A673 (cell line): ENCODE measurements around the gene EREG. TPM values are rescaled to one million over a fixed set of nuclear protein-coding genes. Genes with fewer than 3 reads are reported as not detected.

ENCODE experiments used
- BruUV-seq: library from RNA; stranded (reverse); fragments of 400-500 nt; replicated peaks from 2 replicates; lab custom pipeline; 2021; lab: Mats Ljungman, UMichigan
- CTCF ChIA-PET: fragments of 300-600 bp; sonication (Branson Sonifier 250); formaldehyde crosslinking; loops from one replicate; lab custom pipeline; 2022; ENCODE audit warnings: antibody characterized with exemption; lab: Charles Lee
- POLR2A ChIA-PET: fragments of 300-600 bp; sonication (Branson Sonifier 250); formaldehyde crosslinking; loops from one replicate; lab custom pipeline; 2022; ENCODE audit warnings: antibody characterized with exemption; ENCODE audit not compliant: low non-redundant PET; lab: Charles Lee
- DNase-seq: peaks from one replicate; pipeline ENCODE4 v3.0.0-alpha.2; 2015; ENCODE audit warnings: low spot score
- H3K27ac ChIP-seq: fragments of 200-600 bp; sonication (generic); 2 replicates; pipeline ENCODE4 v1.5.1; 2016; ENCODE audit warnings: mixed run types, low read depth, mild to moderate bottlenecking, mixed read lengths, antibody characterized with exemption, low read length; ENCODE audit not compliant: poor library complexity, severe bottlenecking
- H3K27me3 ChIP-seq: fragments of 200-600 bp; sonication (generic); replicated peaks from 2 replicates; pipeline ENCODE4 v1.6.1; 2017; ENCODE audit warnings: mixed run types, low read depth, mild to moderate bottlenecking, mixed read lengths, antibody characterized with exemption, low read length; ENCODE audit not compliant: insufficient read depth, poor library complexity
- H3K36me3 ChIP-seq: fragments of 200-600 bp; sonication (generic); 2 replicates; pipeline ENCODE4 v1.6.1; 2016; ENCODE audit warnings: mixed run types, mild to moderate bottlenecking, mixed read lengths, antibody characterized with exemption, low read length; ENCODE audit not compliant: insufficient read depth, poor library complexity, severe bottlenecking
- H3K4me1 ChIP-seq: fragments of 200-600 bp; sonication (generic); 2 replicates; pipeline ENCODE4 v1.6.1; 2017; ENCODE audit warnings: mixed run types, mild to moderate bottlenecking, mixed read lengths, antibody characterized with exemption, low read length; ENCODE audit not compliant: insufficient read depth, poor library complexity, severe bottlenecking
- H3K4me3 ChIP-seq: fragments of 200-600 bp; sonication (generic); 2 replicates; pipeline ENCODE4 v1.5.1; 2016; ENCODE audit warnings: low read depth, mixed run types, mild to moderate bottlenecking, mixed read lengths, low read length; ENCODE audit not compliant: poor library complexity, severe bottlenecking
- H3K9me3 ChIP-seq: fragments of 200-600 bp; sonication (generic); 2 replicates; pipeline ENCODE4 v1.6.1; 2016; ENCODE audit warnings: mixed run types, low read depth, mild to moderate bottlenecking, mixed read lengths, antibody characterized with exemption, low read length; ENCODE audit not compliant: poor library complexity, severe bottlenecking
- EZH2 ChIP-seq: fragments of 200-600 bp; sonication (generic); IDR thresholded peaks from 2 replicates; pipeline ENCODE4 v1.6.1; 2017; ENCODE audit warnings: borderline replicate concordance, low read depth, mild to moderate bottlenecking, mixed read lengths, antibody characterized with exemption, low read length; ENCODE audit not compliant: poor library complexity, severe bottlenecking
- intact Hi-C: fragments of 100-400 bp; cut with micrococcal nuclease; formaldehyde crosslinking; loops from one replicate; pipeline ENCODE4 v1.10.0; 2022; ENCODE audit not compliant: unreplicated experiment
- total RNA-seq: library from RNA; stranded (reverse); gene quantifications from 2 replicates; pipeline ENCODE4 v1.2.3, GENCODE V29; 2021
- TF ChIP-seq, protein P1 (sequence below): fragments of 300-800, 200-600 bp; sonication (generic); conservative IDR thresholded peaks from 2 replicates; pipeline ENCODE4 v1.5.1; 2017; ENCODE audit warnings: low read depth, mild to moderate bottlenecking, antibody characterized with exemption, low read length, moderate library complexity, mixed read lengths

The EREG gene
- total RNA-seq, 1 experiment from 2014 or later: 0.84 TPM

DNA sequence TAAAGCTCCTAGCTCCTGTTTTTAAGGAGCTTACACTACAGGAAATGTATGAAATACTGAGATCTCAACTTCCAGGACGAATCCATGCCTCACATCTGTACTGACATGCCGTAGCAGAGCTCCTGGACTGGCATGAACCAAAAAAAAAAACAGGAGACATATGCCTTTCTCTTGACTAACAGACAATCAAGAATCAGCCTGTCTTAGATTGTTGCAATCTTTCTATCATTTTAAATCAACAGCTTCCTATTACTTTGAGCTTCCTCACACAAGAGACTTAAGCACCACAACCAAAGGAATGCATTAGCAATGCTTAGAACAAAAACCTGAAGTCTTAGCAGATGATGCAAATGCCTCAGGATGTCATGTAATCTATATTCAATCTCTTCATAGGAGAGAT lies 45.3 kb downstream of the EREG start:
- no peaks in the 10 kb centered on the region for H3K27me3 ChIP-seq
- BruUV-seq: no TSS peak
- H3K36me3 ChIP-seq: no peaks in the 10 kb centered on the region
- intact Hi-C loops: no loop called here
- no peak overlapping the region for H3K27ac ChIP-seq
- no peak for DNase-seq
- no peaks in the 10 kb centered on the region for H3K4me1 ChIP-seq
- H3K9me3 ChIP-seq: no peaks in the 10 kb centered on the region
- ChIA-PET CTCF (no interaction called here), POLR2A (no interaction called here)
- H3K4me3 ChIP-seq: no peak overlapping the region
- TF ChIP-seq, protein P1, sequence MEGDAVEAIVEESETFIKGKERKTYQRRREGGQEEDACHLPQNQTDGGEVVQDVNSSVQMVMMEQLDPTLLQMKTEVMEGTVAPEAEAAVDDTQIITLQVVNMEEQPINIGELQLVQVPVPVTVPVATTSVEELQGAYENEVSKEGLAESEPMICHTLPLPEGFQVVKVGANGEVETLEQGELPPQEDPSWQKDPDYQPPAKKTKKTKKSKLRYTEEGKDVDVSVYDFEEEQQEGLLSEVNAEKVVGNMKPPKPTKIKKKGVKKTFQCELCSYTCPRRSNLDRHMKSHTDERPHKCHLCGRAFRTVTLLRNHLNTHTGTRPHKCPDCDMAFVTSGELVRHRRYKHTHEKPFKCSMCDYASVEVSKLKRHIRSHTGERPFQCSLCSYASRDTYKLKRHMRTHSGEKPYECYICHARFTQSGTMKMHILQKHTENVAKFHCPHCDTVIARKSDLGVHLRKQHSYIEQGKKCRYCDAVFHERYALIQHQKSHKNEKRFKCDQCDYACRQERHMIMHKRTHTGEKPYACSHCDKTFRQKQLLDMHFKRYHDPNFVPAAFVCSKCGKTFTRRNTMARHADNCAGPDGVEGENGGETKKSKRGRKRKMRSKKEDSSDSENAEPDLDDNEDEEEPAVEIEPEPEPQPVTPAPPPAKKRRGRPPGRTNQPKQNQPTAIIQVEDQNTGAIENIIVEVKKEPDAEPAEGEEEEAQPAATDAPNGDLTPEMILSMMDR: no peak
- no peak for TF ChIP-seq EZH2

DNA sequence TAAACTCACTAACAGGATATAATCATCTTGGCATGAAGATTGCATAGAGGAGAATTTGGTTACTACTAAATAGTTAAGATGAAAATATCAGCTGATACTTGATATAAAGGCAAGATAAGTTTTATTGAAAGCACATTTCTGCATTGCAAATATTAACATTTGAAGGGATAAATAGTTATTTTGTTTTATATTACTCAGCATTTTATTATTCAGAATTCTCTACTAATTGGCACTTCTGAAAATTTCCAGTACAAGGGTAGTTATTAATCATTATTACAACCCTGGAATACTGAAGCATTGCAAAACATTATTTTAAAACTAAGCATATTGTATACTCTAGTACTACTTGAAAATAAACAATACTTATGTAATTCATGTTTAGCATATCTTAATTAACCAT lies 47.3 kb downstream of the EREG start:
- ChIA-PET POLR2A (no interaction called here), CTCF (no interaction called here)
- no peaks in the 10 kb centered on the region for H3K36me3 ChIP-seq
- no peak overlapping the region for H3K4me3 ChIP-seq
- DNase-seq: no peak
- H3K4me1 ChIP-seq: no peaks in the 10 kb centered on the region
- H3K9me3 ChIP-seq: no peaks in the 10 kb centered on the region
- BruUV-seq: no TSS peak
- intact Hi-C loops: no loop called here
- H3K27ac ChIP-seq: no peak overlapping the region
- H3K27me3 ChIP-seq: no peaks in the 10 kb centered on the region
- TF ChIP-seq, protein P1: no peak
- no peak for TF ChIP-seq EZH2

DNA sequence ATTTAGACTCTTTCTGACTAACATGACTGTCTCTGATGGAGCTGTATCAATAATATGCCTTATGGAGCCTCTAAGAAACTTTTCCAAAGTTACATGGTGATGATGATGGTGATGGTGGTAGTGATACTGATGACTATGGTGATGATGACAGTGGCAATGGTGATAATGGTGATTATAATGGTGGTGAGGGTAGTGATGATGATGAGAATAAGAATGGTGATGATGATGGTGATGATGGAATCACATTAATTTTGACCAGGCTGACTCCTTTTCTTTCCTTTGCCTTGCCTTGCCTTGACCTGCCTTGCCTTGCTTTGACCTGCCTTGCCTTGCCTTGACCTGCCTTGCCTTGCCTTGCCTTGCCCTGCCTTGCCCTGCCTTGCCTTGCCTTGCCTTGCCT lies 48.3 kb downstream of the EREG start:
- ChIA-PET CTCF (no interaction called here), POLR2A (no interaction called here)
- H3K27ac ChIP-seq: no peak overlapping the region
- H3K9me3 ChIP-seq: no peaks in the 10 kb centered on the region
- intact Hi-C loops: no loop called here
- no peaks in the 10 kb centered on the region for H3K36me3 ChIP-seq
- no peak for DNase-seq
- H3K27me3 ChIP-seq: no peaks in the 10 kb centered on the region
- no TSS peak for BruUV-seq
- H3K4me1 ChIP-seq: no peaks in the 10 kb centered on the region
- TF ChIP-seq EZH2: no peak
- TF ChIP-seq, protein P1: no peak
- no peak overlapping the region for H3K4me3 ChIP-seq
